K562 (cell line): ENCODE measurements around the gene RBPJ. TPM values are rescaled to one million over a fixed set of nuclear protein-coding genes. Genes with fewer than 3 reads are reported as not detected.
A peak's percentile ranks its signal among the peaks of the same experiment; 100 is the strongest.

Source experiments
- EGR1 ChIP-seq: fragments of 450-650 bp; conservative IDR thresholded peaks from 2 replicates; pipeline ENCODE4 v1.6.1; 2017; ENCODE audit warnings: mild to moderate bottlenecking
- FOXA1 ChIP-seq: fragments of 450-650 bp; IDR thresholded peaks from 2 replicates; pipeline ENCODE4 v1.6.1; 2016; ENCODE audit warnings: mild to moderate bottlenecking, borderline replicate concordance
- FOXP1 ChIP-seq: sonication (generic); formaldehyde crosslinking; IDR thresholded peaks from 2 replicates; pipeline ENCODE4 v1.8.0; 2022; ENCODE audit warnings: mild to moderate bottlenecking, missing genetic modification reagents
- GTF2E2 ChIP-seq: fragments of 200-800 bp; sonication (Bioruptor generic); IDR thresholded peaks from 2 replicates; pipeline ENCODE4 v1.6.1; 2016; ENCODE audit warnings: missing genetic modification characterization, missing compliant biosample characterization
- MAFG ChIP-seq: fragments of 450-650 bp; conservative IDR thresholded peaks from 2 replicates; pipeline ENCODE4 v1.6.1; 2016; ENCODE audit warnings: missing genetic modification characterization, missing compliant biosample characterization
- NCOR1 ChIP-seq: fragments of 450-650 bp; IDR thresholded peaks from 2 replicates; pipeline ENCODE4 v1.6.1; 2016; ENCODE audit warnings: mild to moderate bottlenecking, moderate library complexity
- NEUROD1 ChIP-seq: fragments of 150-350 bp; IDR thresholded peaks from 2 replicates; pipeline ENCODE4 v1.6.1; 2014; ENCODE audit warnings: borderline replicate concordance, low read length, low read depth; ENCODE audit not compliant: partially characterized antibody
- SETDB1 ChIP-seq: IDR thresholded peaks from one replicate; pipeline ENCODE4 v1.6.1; 2012; ENCODE audit warnings: low read length, control low read depth, inconsistent platforms
- SFPQ ChIP-seq: fragments of 200-400 bp; formaldehyde crosslinking; IDR thresholded peaks from 2 replicates; pipeline ENCODE4 v1.6.1; 2017; ENCODE audit warnings: mild to moderate bottlenecking, low read depth, low read length, moderate library complexity
- SRSF3 ChIP-seq: fragments of 200-400 bp; formaldehyde crosslinking; IDR thresholded peaks from 2 replicates; pipeline ENCODE4 v1.6.1; 2016; ENCODE audit warnings: mild to moderate bottlenecking, low read length, moderate library complexity; ENCODE audit not compliant: insufficient read depth
- YY1 ChIP-seq, 3 experiments: IDR thresholded peaks; 2 replicates each; pipeline ENCODE4 v1.6.1; 2011; ENCODE audit warnings: low read length in 2 of 3, mild to moderate bottlenecking in 2 of 3, moderate library complexity in 2 of 3, borderline replicate concordance in 1 of 3, control low read depth in 1 of 3, low read depth in 1 of 3; ENCODE audit not compliant: insufficient read depth in 3 of 3, insufficient replicate concordance in 2 of 3, control insufficient read depth in 1 of 3, insufficient read length in 1 of 3; ENCODE audit errors: extremely low read depth in 1 of 3
- ZBTB11 ChIP-seq, 3 experiments: fragments of 200-800 bp in 1 of 3; fragments of 250-450 bp in 1 of 3; fragments of 450-650 bp in 1 of 3; sonication (Bioruptor Pico) in 1 of 3; sonication (Bioruptor generic) in 1 of 3; formaldehyde crosslinking in 1 of 3; IDR thresholded peaks; 2 replicates each; pipeline versions ENCODE4 v1.6.1 to v1.8.0; 2016 to 2022; ENCODE audit warnings: mild to moderate bottlenecking in 2 of 3, missing genetic modification characterization in 2 of 3, missing compliant biosample characterization in 1 of 3, moderate library complexity in 1 of 3
- ZBTB2 ChIP-seq: fragments of 450-650 bp; IDR thresholded peaks from 2 replicates; pipeline ENCODE4 v1.6.1; 2016; ENCODE audit warnings: antibody characterized with exemption
- ZFP36 ChIP-seq: fragments of 150-350 bp; IDR thresholded peaks from 2 replicates; pipeline ENCODE4 v1.6.1; 2018; ENCODE audit warnings: low read length, low read depth; ENCODE audit not compliant: partially characterized antibody
- ZNF224 ChIP-seq: sonication (generic); formaldehyde crosslinking; IDR thresholded peaks from 2 replicates; pipeline ENCODE4 v1.8.0; 2022; ENCODE audit warnings: mild to moderate bottlenecking, missing genetic modification reagents
- ZNF347 ChIP-seq: fragments of 450-650 bp; formaldehyde crosslinking; IDR thresholded peaks from 2 replicates; pipeline ENCODE4 v1.4.0; 2020; ENCODE audit warnings: low read depth, mild to moderate bottlenecking, moderate library complexity
- polyA plus RNA-seq, 8 experiments: library from polyadenylated mRNA; depleted of rRNA in 4 of 8; stranded (reverse) in 5 of 8; unstranded in 3 of 8; fragments of >200 nt; fragmentation: Nextera tagmentation in 2 of 8; fragmentation: Illumina TruSeq in 1 of 8; extraction: Ambion mirVana in 2 of 8; extraction: Trizol in 1 of 8; gene quantifications; 2 replicates each; pipeline versions ENCODE4 v1.2.1 to v1.2.3, GENCODE V29; 2011 to 2014; ENCODE audit warnings: inconsistent platforms in 1 of 8, missing spikeins in 1 of 8
- total RNA-seq, 7 experiments: library from RNA; depleted of rRNA in 6 of 7; stranded (reverse); fragments of >200 nt in 6 of 7; fragmentation: Illumina TruSeq in 2 of 7; extraction: Trizol in 2 of 7; gene quantifications; 2 replicates each; pipeline versions ENCODE4 v1.2.1 to v1.2.3, GENCODE V29; 2011 to 2021; ENCODE audit warnings: low replicate concordance in 1 of 7

The RBPJ gene
- total and polyA plus RNA-seq, 9 of the 15 experiments (the other 6 are each of a cell fraction or from before 2014, with no cell fraction given) = 17.2 to 49.4 (median 33.8) TPM

GRCh38 chr4:26320538-26321372 lies at the start of gene RBPJ (continued):
- peak in 1 of 3 experiments; percentile 40; a peak in 1 of 6 replicates for TF ChIP-seq ZBTB11 (CRISPR knock-in tag; IDR thresholded peaks at IDR 0.05)
- no peak for TF ChIP-seq ZNF347 (CRISPR knock-in tag)
- TF ChIP-seq FOXA1 = no peak
- no peak for TF ChIP-seq SRSF3
- peak; percentile 65 for TF ChIP-seq NCOR1
- peak; percentile 91 for TF ChIP-seq ZBTB2
- TF ChIP-seq FOXP1 (CRISPR knock-in tag) = peak; percentile 54; the same call in 1 of the 2 replicates
- TF ChIP-seq SETDB1 = no peak
- TF ChIP-seq NEUROD1 = peak; percentile 100
- no peak for TF ChIP-seq GTF2E2 (tag)
- TF ChIP-seq ZFP36 = no peak
- TF ChIP-seq MAFG (tag) = no peak
- TF ChIP-seq ZNF224 (CRISPR knock-in tag) = no peak
- peak; percentile 49 to 90 (median 75) for TF ChIP-seq YY1 (IDR thresholded peaks at IDR 0.05; ENCODE audit: borderline replicate concordance in 1 of 3, control insufficient read depth in 1 of 3, extremely low read depth in 1 of 3, insufficient read depth in 3 of 3, insufficient read length in 1 of 3, insufficient replicate concordance in 2 of 3, low read depth in 1 of 3, low read length in 2 of 3)
- peak; percentile 69 for TF ChIP-seq EGR1
- no peak for TF ChIP-seq SFPQ
